Measurements from ENCODE around the gene RASAL3. TPM values are rescaled to one million over a fixed set of nuclear protein-coding genes. Genes with fewer than 3 reads are reported as not detected.
"Not testable (repeated sequence)": the region's sequence is repeated elsewhere in the genome, so short reads cannot be mapped to it uniquely, and the experiment has no call there.

The RASAL3 gene
- total RNA-seq, 4 donors from 2014 or later, result 2.0 to 6.9 (median 3.6) TPM

DNA sequence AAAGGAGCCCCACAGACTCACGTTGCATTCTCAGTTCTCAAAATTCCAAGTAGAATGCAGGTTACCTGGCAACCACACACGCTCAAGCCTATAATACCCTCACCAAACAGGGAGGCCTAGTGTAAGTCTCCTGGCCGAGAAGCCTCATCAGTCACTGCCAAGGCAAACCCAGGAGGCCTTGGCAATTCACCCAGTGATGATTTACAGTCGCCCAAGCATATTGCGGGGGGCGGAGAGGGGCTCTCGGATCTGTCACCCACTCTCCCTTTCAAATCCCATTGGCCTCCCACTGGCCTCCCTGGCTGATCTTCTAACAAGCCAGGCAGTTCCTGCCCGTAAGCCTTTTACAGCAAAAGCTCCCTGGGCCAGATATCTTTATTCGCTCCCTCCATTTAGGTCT, 46.6 kb downstream of the RASAL3 start:
- TF ChIP-seq, protein P1, sequence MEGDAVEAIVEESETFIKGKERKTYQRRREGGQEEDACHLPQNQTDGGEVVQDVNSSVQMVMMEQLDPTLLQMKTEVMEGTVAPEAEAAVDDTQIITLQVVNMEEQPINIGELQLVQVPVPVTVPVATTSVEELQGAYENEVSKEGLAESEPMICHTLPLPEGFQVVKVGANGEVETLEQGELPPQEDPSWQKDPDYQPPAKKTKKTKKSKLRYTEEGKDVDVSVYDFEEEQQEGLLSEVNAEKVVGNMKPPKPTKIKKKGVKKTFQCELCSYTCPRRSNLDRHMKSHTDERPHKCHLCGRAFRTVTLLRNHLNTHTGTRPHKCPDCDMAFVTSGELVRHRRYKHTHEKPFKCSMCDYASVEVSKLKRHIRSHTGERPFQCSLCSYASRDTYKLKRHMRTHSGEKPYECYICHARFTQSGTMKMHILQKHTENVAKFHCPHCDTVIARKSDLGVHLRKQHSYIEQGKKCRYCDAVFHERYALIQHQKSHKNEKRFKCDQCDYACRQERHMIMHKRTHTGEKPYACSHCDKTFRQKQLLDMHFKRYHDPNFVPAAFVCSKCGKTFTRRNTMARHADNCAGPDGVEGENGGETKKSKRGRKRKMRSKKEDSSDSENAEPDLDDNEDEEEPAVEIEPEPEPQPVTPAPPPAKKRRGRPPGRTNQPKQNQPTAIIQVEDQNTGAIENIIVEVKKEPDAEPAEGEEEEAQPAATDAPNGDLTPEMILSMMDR (IDR thresholded peaks at IDR 0.05), result no peak
- no peak for ATAC-seq (ENCODE audit: low FRiP score)
- DNase-seq (ENCODE audit: low spot score), result no peak

DNA sequence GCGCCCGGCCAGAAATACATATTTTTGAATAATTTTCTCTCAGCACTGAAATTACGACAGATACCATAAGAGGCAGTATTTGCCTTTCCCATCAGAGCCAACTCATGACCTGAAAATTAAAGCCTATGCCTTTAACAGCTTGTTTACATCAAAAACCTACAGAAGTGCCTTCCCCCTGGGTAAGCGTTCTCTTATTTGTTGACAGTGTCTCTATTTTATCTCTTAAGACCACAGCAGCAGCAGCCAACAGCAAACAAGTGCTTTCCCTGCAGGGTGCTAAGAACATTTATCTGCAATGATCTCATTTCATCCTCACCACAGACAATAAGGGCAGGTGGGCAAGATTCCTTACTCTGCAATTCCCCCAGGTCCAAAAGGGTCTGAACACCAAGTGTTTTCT, 51.5 kb downstream of the RASAL3 start:
- ATAC-seq (ENCODE audit: low FRiP score), result no peak
- TF ChIP-seq, protein P1 (IDR thresholded peaks at IDR 0.05), result no peak

DNA sequence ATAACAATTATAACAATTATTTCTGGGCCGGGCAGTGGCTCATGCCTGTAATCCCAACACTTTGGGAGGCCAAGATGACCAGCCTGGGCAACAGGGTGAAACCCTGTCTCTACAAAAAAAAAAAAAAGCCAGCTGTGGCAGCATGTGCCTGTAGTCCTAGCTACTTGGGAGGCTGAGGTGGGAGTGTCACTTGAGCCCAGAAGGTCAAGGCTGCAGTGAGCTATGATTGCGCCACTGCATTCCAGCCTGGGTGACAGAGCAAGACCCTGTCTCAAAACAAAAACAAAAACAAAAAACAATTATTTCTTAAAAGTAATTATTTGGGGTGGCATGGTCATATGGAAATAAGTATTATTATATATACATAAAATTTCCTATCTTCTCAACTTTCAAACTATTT, 53.0 kb downstream of the RASAL3 start:
- DNase-seq (ENCODE audit: low spot score); ATAC-seq (ENCODE audit: low FRiP score): not testable (repeated sequence)

More for the DNA sequence above, 51.5 kb downstream of the RASAL3 start:
- DNase-seq (ENCODE audit: low spot score), result no peak

DNA sequence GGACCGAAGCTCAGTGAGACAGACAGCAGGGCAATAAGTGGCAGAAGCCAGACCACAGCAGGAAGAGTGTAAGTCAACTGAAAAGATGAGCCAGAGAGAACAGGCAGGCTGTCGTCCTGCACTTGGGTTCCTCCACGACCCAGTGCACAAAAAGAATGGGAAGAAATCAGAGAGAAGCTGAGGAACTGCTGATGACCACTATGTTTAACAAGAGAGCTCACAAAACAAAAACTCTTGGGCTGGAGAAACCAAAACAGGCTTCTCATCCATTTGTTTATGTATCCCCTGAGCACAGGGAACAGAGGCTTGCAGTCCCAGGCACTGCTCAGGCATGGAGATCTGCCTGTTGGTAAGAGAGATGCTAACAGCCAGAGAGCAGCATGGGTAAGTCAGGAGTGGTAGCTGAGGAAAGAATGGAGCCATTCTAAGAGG, 59.5 kb downstream of the RASAL3 start:
- DNase-seq (ENCODE audit: low spot score) (no peak), ATAC-seq (ENCODE audit: low FRiP score) (no peak)
- TF ChIP-seq, protein P1 (IDR thresholded peaks at IDR 0.05), result no peak

DNA sequence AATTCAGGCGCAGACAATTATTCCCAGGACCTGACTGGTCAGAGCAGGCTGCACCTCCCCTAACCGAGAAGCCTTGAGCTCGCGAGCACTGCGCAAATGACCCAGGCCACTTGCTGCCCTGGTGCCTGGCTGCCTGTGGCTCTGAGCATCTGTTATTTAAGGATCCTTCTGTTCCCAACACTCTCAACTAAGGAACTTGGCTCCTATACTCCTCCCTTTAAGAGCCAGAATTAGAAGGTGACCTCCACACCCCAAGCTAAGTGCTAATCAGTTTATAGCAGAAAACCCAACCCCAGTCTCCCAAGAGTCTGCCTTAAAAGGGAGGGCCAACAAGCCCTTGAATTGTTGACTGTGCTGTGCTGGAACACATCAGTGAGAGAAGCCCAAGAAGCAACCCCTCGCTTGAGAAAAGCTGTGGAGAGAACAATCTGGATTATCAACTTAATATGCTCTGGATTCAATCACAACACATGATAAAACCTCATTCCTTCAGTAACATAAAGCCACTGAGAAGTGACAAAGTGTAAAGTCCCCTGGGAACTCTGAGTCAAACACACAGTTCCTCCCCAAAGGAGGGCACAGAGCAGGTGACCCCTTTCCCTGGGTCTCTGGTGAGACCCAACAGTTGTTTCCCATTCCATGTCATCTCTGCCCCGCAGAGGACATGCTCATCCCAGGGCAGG, 60.1 kb downstream of the RASAL3 start:
- TF ChIP-seq, protein P1 (IDR thresholded peaks at IDR 0.05), result no peak

DNA sequence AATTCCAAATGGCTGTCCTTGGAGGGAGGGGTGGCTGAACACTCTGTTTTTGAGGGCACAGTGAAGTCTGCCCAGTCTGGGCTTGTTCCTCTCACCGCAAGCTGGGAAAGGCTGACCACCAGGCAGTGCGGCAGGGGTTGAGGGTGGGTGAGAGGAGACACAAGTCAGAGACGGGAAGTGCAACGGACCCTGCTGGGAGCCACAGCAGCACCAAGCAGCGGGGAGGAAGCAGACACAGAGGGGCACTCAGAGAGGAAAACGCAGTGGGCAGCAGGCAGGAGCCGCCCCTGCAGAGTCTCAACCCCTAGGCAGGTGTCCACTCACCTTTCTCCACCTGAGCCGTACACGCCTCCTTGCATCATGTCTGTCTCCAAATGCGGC, 61.2 kb downstream of the RASAL3 start:
- TF ChIP-seq, protein P1 (IDR thresholded peaks at IDR 0.05), result no peak
- DNase-seq (ENCODE audit: low spot score), result no peak
- ATAC-seq (ENCODE audit: low FRiP score), result no peak

More for the DNA sequence above, 60.1 kb downstream of the RASAL3 start:
- no peak for ATAC-seq (ENCODE audit: low FRiP score)
- DNase-seq (ENCODE audit: low spot score), result no peak

DNA sequence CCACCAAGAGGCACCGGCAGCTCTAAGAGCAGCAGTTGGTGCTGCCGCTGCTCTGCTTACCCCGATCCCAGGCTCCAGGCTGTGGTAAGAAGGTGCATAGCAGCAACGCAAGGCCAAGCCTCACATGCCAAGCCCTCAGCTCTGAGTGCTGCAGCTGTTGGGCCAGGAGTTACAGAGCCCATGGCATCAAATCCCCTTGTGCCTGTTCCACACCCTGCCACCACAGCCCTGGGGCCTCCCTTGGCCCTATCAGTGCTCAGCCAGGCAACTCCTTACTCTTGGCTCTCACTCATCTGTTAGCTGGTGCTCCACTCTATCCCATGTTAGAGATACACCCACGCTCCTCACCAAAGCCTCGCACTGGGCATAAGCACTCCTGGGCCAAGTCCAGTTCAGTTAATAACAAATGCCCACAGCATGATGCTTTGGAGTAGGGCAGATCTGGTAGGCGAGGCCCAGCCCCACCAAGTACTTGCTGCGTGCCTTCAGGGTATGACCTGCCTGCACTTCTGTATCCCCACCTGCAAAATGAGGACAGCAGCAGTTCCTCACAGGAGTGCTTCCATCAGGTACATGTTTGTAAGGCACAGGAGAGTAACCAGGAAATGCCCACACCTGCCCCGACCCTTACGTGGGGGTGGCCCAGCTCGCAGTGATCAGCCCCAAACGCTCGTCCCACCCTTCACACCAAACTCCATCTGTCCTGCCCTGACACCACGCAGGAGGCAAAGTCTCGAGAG, 61.8 kb downstream of the RASAL3 start:
- peak; percentile 43 for ATAC-seq (ENCODE audit: low FRiP score)

More for the DNA sequence above, 61.8 kb downstream of the RASAL3 start:
- TF ChIP-seq, protein P1 (IDR thresholded peaks at IDR 0.05), result no peak
- DNase-seq (ENCODE audit: low spot score), result no peak

Small RNA genes lying within 50 kb of the gene (small RNA-seq; reads per million reads assigned to genes)
- gene MIR1470, result not detected

Other genes starting within 250 kb of the RASAL3 start
- under 1 TPM in 1 of 4 donors, not detected in 3; 0.84 TPM for gene EPHX3, start 232.1 kb downstream of the RASAL3 start, total RNA-seq
- 10 to 100 TPM; 22.6 to 49.1 (median 30.1) TPM for gene BRD4, start 132.0 kb downstream of the RASAL3 start, total RNA-seq
- 10 to 100 TPM; 17.5 to 45.6 (median 22.8) TPM for gene AKAP8, start 84.8 kb downstream of the RASAL3 start, total RNA-seq
- 100 to 1,000 TPM in 1 of 4 donors, 10 to 100 TPM in 3; 52.2 to 141 (median 79.5) TPM for gene AKAP8L, start 45.6 kb downstream of the RASAL3 start, total RNA-seq
- gene WIZ, start 14.6 kb downstream of the RASAL3 start, total RNA-seq, result 10 to 100 TPM; 17.4 to 41.8 (median 33.6) TPM
- gene PGLYRP2, start 15.0 kb upstream of the RASAL3 start, total RNA-seq, result not detected
- gene CYP4F22, start 44.0 kb upstream of the RASAL3 start, total RNA-seq, result 1 to 10 TPM in 1 of 4 donors, under 1 TPM in 1, not detected in 2; 0.36 to 1.3 TPM
- gene CYP4F8, start 150.7 kb upstream of the RASAL3 start, total RNA-seq, result not detected
- 10 to 100 TPM in 1 of 4 donors, 1 to 10 TPM in 2, under 1 TPM in 1; 0.31 to 11.5 (median 1.5) TPM for gene CYP4F3, start 176.4 kb upstream of the RASAL3 start, total RNA-seq
- gene CYP4F12, start 208.5 kb upstream of the RASAL3 start, total RNA-seq, result 10 to 100 TPM in 2 of 4 donors, 1 to 10 TPM in 2; 3.0 to 58.6 (median 11.9) TPM